NCI-H69 (cell line): ENCODE results near the gene VAC14.
"Not testable (repeated sequence)": the region's sequence is repeated elsewhere in the genome, so short reads cannot be mapped to it uniquely, and the experiment has no call there.

Source experiments
- DNase-seq: peaks from one replicate; lab custom pipeline; 2025; lab: John Stamatoyannopoulos, UW

The VAC14 gene

DNA sequence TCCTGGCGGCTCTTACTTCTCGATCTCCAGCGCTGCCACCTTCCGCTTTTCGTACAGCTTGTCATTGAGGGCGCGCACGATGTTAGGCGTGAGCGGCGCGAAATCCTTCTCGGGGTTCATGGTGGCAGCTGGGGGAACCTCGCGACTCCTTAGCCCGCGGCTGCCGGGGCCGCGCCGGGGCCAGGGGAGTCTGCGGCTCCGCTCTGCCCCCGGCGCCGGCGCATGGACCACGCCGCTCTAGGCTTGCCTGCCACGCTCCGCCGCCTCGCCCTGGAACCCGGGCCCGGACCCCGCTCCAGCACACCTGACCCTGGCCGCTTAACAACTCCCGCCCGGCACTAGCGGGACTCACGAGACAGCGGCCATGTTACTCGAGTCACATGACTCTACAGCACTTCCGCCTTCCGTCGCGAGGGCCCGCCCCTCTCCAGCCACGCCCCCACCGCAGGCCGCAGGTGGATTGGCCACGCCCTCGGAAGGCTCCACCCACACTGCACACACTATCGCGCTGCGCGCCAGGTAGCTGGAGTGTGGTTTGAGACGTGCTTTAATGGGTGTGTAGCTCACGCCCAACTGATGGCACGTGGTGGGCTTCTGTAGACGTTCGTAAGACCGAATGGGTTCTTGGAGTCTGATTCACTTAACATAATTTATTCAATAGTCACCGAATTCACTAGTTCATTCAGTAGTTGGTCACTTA lies at the start of gene VAC14:
Gene VAC14, minus strand, starts transcription at position 378 of the 700 bp plus-strand sequence. Its CDS starts 258 bp downstream, at position 120.
- peak; percentile 93 for DNase-seq

DNA sequence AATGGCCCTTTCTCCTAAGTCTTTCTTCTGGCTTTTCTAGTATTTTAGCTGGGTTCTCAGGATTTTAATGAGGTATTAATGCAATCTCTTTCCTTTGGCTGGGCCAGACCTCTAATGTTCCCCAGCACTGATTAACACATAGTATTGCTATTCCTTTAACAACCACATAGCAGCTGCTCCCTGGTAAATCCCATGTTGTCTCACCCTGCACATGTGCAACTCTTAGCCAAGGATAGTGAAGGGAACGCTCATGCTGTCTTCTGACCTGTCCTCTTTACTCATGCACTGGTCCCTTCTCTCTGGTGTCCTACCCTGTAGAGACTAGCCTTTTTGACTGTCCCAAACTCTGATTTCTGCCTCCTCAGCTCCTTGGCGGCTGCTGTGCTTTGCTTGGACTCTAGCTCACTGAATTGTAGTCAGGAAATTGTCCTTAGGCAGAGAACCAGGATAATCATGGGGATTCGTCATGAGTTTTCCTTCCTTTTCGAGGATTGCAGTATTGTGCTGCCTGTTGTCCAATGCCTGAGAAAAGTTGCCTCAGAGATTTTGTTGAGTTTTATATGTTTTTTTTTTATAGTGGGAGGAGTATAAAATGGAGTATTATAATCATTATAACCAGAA lies 22.6 kb upstream of the VAC14 start:
- DNase-seq = not testable (repeated sequence)

DNA sequence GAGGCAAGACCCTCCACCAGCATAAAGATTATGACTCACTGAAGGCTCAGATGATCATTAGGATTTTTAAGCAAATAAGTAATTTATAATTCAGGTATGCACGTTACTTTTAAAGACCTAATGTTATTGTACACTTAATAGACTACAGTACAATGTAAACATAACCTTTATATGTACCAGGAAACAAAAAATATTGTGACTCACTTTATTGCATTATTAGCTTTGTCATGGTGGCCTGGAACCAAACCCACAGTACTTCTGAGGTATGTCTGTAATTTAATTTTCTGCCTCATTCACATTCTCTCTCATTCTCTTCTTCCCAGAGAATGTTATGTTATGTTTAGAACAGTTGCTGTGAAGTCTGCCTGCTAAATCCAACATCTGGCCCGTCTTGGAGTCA lies 21.8 kb upstream of the VAC14 start:
- not testable (repeated sequence) for DNase-seq

DNA sequence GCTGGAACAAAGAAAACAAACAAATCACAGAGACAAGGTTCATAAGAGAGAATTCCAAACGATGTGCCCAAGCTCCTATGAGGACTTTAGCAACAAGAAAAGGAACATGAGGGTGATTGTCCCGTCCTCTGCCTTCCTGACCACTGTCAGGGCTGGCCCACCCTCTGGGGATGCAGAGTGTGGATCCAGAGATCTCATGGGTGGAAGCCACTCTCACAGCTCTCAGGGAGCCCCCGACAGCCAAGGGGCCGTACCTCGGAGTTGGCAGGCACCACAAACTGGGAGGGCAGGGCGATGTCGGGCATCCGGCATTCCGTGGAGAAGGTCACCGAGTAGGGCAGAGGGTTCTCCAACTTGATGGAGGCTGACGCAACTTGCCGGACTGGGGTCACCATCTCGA lies 17.1 kb upstream of the VAC14 start:
- not testable (repeated sequence) for DNase-seq

DNA sequence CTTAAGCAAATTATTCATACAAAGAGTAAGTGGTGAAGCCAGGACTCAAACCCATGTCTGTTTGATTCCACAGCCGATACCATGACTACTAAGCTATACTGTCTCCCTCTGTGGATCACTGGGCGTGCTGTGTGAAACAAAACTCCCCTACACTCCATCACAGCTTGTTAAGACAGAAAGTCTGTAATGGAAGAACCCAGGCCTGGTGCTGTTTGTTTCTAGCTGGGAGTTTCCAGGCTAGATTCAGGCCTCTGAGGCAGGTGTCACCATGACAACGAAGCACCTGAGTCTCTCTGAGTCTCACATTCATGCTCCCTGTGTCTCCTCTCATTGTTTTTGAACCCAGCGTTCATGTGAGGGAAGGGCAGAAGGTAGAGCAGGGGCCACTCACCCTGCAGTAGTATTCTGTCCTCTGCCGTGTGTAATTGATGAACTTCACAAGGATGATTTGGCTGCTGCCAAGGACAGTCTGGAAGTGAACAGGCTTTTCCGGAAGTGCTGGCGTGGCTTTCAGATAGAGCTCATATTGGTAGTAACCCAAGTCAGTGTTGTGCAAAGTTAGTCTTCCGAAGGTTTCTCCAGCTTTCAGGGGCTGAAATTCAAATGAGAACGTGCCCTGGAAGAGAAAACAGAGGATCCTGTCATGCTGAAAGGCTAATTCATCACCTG lies 8.6 kb upstream of the VAC14 start:
- DNase-seq = peak; percentile 46

DNA sequence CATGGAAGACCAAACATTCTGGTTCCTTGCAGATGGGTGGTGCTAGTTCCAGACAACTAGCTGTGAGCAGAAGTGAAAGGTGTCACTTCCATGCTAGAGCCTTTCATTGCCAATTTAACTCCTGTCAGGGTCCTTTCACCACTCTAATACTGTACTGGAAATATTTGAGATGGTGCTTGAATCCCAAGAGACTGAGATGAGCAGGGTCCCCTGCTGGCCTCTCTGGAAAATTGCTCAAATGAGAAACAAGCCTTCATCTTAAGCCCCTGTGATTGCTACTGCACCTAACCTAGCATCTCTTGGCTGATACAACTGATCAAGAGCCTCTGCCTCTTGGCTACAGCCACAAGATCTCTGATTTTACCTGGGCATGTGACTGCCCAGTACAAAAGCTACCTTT lies 7.4 kb upstream of the VAC14 start:
- no peak for DNase-seq

DNA sequence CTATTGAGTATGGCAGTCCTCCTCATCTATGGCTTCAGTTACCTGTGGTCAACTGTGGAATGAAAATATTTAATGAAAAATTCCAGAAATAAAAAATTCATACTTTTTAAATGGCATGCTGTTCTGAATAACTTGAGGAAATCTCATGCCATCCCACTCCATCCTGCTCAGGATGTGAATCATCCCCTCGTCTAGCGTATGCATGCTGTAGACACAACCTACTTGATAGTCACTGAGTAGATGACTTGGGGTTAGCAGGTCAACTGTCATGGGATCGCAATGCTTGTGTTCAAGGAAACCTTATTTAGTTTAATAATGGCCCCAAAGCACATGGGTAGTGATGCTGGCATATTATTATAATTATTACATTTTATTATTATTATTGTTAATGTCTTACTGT lies 4.8 kb upstream of the VAC14 start:
- no peak for DNase-seq

DNA sequence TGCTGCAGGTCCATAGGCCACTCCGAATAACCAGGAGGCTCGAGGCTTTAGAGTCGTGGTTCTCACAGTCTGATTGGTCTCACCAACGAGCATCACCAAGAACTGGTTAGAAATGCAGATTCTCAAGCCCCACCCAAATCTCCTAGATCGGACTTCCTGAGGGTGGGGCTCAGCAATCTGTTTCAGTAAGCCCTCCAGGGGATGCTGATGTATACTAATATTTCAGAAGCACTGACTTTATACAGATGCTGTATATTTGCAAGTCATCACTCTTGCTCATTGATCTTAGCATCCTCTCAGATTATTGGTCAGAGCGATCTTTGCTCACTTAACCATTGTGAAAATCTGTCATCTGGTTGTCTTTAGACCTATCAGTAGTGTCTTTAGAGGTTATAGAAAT lies 4.4 kb upstream of the VAC14 start:
- no peak for DNase-seq

DNA sequence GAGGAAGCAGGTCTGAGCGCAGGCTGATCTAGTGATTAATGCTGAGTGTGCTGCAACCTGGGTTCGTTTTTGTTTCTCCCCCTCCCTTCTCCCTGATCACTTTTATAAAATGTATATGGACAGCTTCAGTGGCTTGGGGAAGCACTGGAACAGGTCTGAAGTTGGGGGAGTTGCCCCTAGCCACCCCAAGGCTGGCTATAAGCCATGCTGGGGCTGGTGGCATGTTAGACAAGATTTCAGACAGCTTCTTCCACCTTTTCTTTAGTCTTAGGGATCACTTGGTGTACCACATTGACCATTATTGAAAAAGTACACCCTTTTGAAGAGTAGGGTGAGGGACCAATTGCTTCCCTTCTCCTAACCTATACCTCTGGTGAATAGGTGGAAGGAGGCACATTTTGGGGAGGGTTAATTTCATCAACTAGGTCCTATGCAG lies 3.8 kb upstream of the VAC14 start:
- no peak for DNase-seq

DNA sequence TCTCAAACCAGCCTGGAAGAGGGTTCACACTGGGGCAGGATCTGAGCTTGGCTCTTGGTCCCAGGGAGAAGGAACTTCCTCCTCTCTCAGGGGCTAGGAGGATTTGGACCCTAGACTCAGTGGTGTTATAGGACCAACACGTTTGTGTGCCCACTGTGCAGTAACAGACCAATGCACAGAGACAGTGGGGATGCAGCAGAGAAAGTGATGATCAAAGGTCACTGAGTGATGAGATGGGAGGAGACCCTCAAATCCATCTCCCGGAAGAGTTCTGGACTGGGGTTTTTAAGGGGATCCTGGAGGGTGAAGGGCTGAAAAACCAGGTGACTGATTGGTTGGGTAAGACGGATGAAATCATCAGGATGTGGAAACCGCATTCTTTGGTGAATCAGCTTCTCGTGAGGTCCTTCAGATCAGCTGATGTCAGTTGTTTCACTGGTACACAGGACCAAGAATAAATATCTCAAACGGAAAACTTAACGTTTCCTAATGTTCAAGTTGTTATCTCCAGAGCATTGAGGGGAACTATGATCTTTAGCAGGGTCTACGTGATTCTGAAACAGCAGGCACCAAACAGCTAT lies 3.3 kb upstream of the VAC14 start:
- DNase-seq = no peak

DNA sequence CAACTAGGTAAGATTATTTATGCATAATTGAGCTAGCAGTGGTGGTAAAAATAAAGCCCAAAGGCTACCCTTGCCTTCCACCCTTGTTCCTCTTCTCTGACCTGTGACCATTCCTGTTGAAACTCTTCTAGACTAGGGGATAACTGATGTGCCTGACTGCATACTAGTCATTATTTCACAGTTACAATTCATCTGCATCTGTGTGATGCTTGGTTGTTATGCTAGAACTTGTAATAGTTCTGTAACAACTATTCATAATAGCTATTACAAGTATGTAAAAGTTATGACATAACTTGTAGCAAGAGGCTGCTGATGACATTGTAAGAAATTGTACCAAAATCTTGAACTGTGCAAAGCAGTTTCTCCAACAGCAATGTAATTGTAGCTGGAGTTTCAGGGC lies 2.4 kb upstream of the VAC14 start:
- DNase-seq = no peak

DNA sequence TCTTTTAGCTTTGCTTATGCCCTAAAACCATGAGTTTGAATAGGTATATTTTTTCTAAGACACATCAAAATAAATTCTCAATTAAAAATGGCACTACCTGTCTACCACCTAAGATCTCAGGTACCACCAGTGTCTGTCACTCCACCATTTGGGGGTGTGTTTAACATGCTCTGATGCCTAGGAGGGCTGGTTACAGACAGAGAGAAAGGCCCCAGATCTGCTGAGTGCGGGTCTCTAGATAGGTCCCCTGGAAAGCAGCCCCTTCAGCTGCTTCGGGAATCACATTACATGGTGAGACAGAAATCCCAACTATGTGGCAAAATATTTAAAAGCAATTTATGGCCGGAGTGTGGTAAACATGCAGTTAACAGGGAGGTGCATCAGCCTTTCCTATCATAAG lies 653 bp upstream of the VAC14 start:
- no peak for DNase-seq

DNA sequence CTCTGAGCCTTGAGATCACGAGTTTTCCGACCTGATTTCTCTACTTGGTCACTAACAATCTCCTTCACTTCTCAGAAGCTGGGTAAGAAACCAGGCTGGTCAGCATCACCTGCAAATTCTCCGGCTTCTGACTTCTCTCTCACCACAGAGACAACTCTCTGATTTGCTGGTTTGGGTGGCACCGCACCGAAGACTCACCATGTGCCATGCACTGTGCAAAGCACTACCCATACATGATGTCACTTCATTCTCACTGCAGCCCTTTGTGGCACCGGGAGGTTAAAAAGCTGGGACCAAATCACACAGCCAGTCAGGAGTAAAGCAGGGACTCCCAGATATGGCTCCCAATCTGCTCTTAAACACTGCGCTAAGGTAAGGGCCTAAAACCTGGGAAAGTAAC lies 647 bp downstream of the VAC14 start:
- no peak for DNase-seq

DNA sequence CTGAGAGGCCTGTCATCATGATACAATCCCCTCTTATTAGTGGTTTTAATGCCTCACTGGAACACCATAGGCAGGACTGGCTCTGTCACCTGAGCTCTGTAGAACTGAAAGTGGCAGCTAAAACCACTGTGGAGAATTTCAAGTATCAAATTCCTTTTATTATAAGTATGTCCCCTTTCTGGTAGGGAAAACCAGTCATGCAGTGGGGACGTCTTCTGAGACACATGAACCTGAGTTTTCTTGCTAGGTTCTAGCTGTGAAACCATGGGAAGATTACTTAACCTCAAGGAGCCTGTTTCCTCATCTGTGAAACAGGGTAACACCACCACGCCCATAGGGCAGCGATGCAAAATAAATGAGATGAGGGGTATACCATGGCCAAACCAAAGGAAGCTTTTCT lies 4.7 kb downstream of the VAC14 start:
- DNase-seq = no peak

DNA sequence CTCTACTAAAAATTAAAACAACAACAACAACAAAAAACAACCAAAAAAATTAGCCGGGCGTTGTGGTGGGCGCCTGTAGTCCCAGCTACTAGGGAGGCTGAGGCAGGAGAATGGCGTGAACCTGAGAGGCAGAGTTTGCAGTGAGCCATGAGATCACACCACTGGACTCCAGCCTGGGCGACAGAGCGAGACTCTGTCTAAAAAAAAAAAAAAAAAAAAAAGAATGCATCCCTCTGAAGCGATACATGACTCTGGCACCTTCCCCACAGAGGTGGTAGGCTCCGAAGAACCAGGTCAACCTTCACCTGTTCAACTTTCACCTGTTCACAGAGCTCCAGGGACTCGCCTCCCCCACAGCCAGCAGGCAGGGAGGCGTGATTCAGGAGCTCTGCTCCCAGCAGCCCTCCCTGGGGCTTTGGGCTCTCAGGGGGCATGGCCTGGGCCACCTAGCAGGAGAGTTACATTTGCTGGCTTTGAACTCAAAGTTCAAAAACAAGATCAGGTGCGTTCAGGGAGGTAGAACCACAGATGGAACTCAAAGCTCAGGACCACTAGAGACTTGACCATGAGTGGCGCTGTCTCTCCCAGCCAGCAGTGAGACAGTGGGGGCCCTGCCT lies 5.6 kb downstream of the VAC14 start:
- no peak for DNase-seq

DNA sequence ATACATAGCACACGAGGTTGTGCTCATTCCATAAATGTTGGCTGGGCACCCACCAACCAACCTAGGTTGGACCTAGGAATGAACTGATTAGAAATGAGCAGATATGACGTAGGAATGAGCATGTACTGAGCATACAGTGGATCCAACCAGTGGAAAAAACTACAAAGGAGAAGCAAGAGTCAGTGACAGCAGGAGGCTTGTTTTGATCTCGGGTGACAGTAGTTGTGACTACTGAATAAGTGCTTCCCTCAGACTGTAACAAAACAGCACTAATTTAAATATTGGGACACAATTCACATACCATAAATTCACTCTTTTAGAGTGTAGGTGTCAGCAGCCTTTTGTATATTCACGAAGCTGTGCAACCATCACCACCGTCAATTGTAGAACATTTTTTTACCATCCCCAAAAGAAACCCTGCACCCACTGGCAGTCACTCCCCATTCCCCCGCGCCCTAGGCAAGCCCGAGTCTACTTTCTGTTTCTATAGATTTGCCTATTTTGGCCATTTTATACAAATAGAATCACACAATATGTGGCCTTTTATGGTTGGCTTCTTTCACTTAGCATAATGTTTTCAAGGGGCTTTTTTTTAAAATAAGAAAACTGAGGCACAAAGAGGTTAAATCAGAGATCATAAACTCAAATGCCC lies 7.0 kb downstream of the VAC14 start:
- no peak for DNase-seq

DNA sequence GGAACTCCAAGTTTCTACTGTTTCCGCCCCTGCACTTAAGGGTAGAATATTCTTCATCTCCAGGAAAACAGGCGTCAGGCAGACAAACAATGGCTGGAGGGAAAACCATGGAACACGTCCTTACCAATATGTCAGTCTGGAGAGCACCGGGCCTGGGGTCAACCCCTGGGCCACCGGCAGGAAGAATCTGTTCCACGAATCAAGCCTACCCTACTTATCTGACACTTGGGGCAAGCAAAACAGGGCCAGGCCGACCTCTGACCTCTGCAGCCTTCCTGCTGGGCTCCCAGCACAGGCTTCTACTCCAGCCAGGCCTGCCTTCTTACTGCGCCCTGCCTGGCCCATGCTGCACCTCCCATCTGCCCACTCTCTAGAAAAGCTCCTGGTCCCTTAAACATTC lies 10.1 kb downstream of the VAC14 start:
- no peak for DNase-seq

DNA sequence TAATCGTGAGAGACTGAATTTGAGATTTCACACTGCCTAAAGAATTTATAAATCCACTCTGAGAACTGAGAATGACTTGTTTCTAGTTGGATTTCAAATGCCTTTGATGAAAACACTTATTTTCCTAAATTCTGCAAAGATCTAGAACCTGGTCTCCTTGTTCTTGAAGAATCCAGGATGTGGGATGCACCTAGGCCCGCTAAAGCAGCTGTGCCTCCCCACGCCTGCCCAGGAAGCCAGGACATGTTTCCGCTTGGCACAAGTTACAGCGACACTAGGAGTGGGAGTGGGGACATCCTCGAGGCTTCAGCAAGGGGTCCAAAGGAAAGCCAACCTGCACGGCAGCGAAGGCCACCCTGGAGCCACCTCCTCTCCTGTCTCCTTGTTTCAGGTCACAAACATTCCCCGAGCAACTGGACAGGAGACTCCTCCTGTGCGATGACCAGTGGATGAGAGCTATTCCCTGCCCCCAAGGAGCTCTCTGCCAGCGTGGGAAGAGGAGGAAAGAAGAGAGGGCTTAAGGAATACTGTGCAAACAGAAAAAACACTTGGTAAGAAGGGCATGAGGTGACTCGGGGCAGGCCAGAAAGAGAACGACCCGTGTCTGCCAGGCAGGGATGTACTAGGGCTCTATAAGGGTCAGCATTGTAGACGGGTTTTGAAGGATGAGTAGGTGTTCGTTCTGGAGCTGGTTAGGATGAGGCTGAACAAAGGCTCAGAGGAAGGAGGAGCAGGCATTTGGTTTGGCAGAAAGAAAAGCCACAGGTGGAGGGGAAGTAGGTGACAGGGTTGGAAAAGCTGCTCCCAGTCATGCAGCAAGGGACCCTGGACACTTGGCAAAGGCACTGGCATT lies 11.1 kb downstream of the VAC14 start:
- no peak for DNase-seq

DNA sequence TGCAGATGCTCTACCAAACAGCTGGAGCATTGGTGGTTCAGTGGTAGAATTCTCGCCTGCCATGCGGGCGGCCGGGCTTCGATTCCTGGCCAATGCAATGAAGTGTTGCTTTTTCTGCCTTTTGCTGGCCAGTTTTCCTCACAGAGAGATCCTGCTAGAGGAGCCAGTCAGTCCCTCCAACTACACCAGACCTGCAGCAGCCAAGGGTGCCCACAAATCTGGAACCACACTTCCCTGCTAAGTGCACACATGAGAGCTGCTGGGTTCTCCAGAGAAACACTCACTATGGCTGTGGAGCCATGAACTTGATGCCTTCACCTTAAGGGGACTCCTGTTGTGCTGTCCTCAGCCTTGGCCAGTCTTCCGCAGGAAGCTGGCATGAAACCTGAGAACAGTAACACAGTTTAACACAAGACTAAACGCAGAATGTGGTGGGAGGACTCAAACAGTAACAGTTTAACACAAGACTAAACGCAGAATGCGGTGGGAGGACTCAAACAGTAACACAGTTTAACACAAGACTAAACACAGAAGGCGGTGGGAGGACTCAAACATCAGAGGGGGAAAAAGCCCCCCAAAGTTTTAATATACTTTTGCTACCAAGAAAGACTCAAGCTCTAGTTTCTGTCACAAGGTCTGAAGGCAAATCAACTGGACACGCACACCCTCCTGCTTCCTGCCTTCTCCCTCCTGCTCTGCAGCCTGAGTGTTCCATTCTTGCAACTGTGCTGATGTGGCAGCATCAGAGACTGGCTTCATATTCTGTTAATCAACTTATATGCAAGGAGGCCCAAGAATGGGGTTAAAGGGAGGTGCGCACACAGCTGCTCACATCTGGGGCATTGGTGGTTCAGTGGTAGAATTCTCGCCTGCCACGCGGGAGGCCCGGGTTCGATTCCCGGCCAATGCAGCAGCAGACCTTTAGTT lies 12.0 kb downstream of the VAC14 start:
- no peak for DNase-seq
